Stimulated activated naive CD4-positive, alpha-beta T cell treated with Interleukin-2 at 50 U/mL for 16 hours (primary cell): ENCODE measurements around the gene CCDC148.

ENCODE experiments used
- DNase-seq: peaks from one replicate; lab custom pipeline; 2025; lab: John Stamatoyannopoulos, UW

CCDC148 gene

DNA sequence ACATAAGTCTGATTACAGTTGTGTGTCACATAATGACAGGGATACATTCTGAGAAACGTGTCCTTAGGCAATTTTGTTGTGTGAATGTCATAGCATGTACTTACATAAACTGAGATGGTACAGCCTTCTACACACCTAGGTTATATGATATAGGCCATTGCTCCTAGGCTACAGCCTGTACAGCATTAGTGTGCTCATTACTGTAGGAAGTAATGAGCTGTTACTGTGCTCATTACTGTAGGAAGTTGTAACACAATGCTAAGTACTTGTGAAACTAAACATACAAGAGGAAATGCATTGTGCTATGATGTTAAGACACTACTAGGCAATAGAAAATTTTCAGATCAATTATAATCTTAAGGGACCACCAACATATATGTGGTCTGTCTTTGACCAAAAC lies 282.1 kb downstream of the CCDC148 start:
- no peak for DNase-seq

DNA sequence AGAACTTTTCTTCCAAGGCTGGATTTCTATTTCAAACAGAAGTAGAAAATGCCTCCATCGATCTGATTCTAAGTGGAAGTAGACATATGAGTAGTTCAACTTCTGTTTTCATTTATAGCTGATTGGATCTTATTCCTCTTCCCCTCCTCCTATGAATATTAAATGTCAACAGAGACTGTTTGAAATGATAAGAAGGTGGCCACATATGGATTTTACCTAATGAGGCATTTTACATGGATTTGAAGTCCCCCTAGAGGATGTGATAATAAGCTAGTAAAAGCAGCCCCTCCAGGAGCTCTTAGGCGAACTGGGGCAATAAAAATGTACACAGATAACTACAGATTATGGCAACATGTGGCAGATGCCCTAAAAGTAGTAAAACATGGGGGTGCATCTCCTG lies 283.8 kb downstream of the CCDC148 start:
- DNase-seq, result no peak

- no peak for DNase-seq
Observed at GRCh38 chr2:158154596-158154995, 302.0 kb downstream of the CCDC148 start.

DNA sequence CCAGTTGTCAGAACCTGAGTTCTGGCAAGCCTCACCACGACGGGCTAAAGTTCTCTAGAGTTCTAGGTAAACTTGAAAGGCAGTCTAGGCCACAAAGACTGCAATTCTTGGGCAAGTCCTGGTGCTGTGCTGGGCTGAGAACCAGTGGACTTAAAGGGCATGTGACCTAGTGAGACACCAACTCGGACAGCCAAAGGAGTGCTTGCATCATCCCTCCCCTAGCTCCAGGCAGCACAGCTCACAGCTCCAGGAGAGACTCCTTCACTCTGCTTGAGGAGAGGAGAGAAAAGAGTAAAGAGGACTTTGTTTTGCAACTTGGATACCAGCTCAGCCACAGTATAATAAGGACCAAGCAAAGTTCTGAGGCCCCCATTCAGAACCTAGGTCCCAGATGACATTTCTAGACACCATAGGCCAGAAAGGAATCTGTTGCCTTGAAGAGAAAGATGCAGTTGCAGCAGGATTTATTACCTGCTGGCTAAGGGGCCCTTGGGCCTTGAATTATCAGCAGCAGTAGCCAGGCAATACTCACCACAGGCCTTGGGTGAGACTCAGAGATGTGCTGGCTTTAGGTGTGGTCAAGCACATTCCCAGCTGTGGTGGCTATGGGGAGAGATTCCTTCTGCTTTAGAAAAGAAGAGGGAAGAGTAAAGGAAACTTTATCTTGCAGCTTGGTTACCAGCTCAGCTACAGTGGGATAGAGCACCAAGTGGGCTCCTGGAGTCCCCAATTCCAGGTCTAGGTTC lies 303.1 kb downstream of the CCDC148 start:
- no peak for DNase-seq

DNA sequence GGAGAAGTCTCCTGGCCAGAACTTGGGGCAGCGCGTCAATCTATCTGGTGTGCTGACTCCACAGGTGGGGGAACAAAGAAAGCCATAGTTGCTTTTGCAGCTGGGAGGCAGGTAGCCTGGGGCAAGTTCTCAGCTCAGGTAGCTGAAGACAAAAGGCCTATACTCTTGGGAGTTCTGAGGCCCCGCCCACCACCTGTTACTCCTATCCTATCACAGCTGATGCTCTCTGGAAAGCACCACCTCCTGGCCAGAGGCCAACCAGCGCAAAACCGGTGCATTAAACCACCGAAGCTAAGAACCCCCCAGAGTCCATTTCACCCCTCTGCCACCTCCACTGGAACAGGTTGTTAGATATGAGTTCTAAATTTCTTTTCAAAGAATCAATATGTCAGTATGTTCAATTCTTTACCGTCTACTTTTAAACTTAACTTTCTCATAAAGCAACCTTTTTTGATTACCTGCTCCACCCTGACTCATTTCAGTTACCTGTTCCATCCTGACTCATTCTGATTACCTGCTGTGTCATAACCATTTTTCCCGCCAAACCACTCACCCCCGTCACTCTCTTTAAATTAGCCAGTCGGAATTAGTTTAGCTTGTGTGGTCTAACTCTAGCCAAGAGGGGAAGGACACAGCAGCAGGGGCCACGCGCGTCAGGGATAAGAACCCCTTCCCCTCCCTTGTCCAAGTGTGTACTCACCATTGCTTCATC lies 311.5 kb downstream of the CCDC148 start:
- DNase-seq, result no peak

GRCh38 chr2:158143703-158144360 lies 312.7 kb downstream of the CCDC148 start:
- DNase-seq, result no peak

- DNase-seq, result no peak
Observed at GRCh38 chr2:158142568-158143332, 313.8 kb downstream of the CCDC148 start.

DNA sequence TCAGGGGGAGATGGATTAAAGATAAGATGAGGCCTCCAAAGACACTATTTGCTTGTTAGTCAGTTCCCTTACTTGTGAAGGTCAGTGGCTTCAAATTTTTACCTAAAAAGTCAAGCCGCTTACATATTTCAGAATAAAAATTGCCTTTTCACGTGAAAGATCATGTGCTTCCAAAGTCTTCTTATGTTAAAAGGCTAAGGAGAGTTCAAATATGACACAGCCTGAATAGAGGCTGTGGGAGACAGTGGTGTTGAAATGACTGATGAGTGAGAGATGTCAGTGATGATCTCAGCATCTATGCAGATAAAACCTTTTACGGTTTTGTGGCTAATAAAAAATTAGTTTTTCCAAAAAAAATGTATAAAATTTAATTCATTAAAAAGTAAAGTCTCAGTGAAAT lies 314.4 kb downstream of the CCDC148 start:
- DNase-seq, result no peak

- DNase-seq, result no peak
Observed at GRCh38 chr2:158140201-158140600, 316.4 kb downstream of the CCDC148 start.

DNA sequence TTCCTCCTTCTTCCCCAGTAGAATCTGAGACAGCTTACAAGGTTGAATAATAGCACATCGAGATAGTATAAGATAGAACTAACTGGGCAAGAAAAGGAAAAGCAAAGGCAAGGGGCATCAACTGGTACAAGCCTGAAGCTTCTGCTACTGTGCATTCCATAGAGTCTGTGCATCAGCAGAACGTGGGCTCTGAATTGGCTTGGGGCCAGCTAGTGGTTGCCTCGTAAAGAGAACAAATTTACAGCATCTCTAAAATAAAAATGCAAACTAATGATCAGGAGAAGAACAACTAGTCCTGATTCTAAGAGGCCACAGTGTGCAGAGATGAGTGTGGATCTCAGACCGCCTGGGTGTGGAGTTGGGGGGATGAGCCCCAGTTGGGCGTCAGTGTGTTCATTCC lies 318.3 kb downstream of the CCDC148 start:
- DNase-seq, result no peak

DNA sequence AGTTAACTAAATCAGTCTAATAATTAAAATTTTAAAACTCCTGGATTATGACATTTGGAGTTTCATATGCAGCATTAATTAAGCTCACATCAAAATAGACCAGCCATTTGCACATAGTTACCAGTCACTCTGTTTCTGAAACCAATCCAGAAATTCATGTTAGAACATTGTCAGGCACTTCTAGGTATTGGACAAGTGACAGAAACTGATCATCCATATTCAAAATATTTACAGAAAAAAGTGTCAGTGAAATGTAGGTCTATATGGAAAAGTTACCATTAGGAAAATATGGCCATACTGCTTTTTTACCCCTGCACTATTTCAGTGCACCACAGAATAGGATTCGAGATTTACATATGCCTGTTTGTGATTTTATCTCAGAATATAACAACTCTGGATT lies 321.5 kb downstream of the CCDC148 start:
- DNase-seq, result no peak

GRCh38 chr2:158134655-158135054 lies 321.9 kb downstream of the CCDC148 start:
- DNase-seq, result no peak

DNA sequence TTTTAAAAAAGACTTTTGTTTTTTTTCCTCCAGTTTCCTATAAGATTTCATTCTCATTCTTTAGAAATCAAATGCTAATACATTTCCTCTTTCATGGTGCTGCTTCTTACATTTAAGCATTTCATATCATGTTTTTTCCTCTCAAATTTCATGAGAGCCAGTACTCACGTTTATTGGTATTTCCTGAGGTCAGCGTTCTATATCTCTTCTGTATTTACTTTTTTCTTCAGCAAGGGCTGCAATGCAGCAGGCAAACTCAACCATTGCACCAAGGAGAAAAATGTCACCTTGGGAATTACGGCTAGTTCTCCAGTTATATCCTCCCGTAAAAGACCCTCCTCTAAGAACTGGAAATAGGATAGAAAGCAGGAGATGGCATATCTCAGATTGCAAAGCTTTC lies 322.5 kb downstream of the CCDC148 start:
- DNase-seq, result no peak

DNA sequence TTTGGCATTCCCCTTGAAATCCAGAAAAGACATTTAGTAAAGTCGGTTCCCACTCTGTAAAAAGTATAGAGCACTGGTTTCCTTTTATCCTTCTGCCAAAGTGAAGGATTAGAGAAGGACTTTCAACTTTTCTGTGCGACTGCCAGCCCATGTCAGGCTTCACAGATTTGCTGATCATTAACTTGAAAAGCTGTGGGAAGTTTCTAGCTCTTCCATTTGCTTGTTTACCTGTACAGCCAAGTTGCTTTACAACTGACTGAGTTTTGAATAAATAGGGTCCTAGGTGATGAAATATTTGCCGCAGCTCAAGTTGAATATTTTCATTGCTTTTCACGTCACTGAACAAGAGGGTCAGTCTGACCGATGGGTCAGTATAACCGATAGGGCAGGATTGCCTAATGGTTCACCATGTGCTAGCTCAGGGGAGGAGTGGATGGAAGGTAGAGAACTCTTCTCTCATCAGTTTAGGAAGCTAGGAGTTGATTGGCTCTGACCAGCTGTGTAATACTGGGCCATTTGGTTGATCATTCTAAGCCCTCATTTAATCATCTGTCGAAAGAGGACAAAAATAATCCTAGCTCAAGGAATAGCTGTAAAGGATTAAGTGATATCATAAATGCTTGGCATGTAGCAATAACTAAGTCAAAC lies 324.5 kb downstream of the CCDC148 start:
- no peak for DNase-seq

DNA sequence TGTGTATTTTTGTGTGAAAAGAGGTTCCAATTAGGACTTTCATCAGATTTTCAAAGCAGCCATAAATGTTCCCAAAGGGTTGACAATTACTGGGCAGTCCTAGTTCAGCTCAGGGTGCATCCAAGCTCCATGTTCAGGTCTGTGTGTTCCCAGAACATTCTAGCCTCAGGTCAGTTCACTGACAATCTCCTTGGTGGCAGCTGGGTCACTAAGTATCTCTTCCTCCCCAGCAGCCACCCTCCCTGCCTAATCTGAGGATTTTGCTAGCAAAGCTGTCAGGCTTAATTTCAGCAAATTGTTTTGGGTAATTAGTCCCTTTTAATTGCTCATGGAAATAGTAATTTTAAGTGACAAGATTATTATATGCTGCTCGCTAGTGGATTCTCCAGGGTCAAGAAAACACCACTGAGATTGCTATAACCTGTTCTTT lies 325.1 kb downstream of the CCDC148 start:
- DNase-seq, result no peak

DNA sequence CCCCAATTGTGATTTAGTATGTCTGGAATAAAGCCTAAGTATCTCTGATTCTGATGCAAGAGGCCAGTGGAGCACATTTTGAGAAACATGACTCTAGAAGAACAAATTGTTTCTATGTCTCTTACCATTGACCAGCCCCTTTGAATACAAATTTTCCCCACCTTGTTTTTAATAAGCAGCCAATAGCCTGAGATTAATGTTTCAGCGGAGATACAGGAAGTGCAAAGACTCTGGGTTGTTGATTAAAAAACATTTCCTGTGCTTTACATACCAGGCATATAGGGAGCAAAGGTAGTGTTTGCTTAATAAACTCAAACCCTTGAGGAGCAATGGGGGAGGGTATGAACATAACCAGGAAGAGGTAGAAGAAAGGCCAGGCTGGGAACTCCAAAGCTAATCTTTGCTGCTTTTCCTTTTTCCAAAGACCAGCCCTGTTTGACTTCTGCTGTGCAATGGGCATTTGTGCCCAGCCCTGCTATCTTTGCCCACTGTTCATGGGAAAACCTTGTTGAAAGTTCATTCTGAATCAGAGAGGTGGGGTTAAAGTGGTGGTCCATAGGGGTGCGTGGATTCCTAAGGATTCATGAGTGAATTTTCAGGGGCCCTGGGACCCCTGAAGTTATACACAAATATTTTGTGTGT lies 325.6 kb downstream of the CCDC148 start:
- DNase-seq, result no peak

DNA sequence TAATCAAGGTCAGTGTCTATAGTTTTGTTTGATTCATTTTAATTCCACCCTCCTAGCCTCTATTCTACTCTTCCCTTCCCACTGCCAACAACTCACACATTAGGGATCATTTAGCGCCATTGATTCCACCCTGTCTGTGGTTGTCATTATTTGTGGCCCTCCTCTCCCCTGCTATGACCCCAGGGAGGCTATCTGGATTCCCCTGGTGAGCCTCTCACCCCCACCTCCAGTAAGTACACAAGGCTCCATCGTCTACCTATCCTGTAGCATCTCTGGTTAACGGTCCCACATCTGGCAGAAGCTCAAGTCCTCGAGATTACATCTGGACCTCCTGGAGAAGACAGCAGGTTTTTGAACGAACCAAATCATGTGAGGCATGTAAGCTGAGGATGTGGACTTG lies 327.5 kb downstream of the CCDC148 start:
- no peak for DNase-seq

DNA sequence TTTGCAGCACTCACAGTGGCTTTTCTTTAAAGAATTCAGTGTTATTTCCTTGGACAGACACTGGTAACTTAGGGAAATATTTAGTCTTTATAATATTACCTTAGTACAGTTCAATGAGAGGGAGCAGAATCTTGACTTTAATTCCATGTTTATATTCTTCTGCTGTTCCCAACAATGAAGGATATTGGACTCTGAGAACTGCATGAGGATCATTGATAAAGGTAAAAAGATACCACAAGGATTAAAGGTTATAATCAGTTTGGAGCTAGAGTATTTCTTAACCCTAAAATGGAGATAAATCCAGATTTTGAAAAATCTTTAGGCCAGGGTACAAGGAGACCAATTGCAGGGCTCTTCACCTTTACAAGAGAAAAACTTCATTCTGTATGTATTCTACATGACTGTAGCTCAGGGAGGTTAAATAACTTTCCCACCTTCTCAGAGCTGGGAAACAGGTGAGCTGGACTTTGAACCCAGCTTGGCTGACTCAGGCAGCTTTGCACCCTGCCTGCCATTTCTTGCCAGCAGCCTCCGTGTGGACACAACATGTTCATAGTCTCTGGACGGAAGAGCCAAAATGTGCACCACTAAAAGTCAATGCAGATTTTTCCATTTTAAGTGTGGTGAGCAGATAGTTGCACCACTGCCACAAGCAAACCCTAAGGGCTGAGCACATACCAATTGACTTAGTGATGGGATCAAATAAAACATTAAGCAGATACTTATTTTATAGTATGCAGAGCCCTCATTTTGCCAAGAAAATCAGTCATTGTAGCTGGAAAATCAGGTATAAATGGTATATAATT lies 328.2 kb downstream of the CCDC148 start:
- DNase-seq, result no peak

DNA sequence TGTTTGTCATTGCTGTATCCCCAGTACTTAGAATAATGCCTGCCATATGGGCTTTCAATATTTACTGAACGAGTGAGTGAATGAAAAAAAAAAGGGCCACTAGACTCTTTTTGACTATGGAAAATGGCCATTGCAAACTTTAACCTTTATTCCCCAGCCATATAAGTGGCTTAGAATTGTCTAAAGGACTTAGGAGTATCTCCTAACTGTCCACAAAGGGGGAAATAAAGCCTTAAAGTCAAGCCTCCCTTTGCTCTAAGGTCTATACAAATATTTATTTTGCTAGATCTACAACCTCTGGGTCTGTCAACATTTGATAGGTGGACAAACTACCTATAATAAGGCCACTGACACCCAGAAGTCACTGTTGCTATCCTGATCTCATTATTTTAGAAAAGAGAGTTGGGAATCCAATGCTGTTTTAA lies 329.2 kb downstream of the CCDC148 start:
- no peak for DNase-seq

- no peak for DNase-seq
Observed at GRCh38 chr2:158125756-158126498, 330.6 kb downstream of the CCDC148 start.
